ENCODE data around the gene ZNRF4.

ZNRF4 gene

GRCh38 chr19:5489551-5489950, 34.3 kb downstream of the ZNRF4 start:
- no peak for TF ChIP-seq CTCF (IDR thresholded peaks at IDR 0.05; ENCODE audit: low read depth, low read length, missing control alignments)
- H3K4me3 ChIP-seq (replicated peaks; ENCODE audit: low read depth, low read length), result no peak overlapping the region
- no peak for DNase-seq (ENCODE audit: extremely low read depth, low read depth)

GRCh38 chr19:5491565-5491964, 36.3 kb downstream of the ZNRF4 start:
- no peak overlapping the region for H3K4me3 ChIP-seq (replicated peaks; ENCODE audit: low read depth, low read length)
- no peak for TF ChIP-seq CTCF (IDR thresholded peaks at IDR 0.05; ENCODE audit: low read depth, low read length, missing control alignments)
- DNase-seq (ENCODE audit: extremely low read depth, low read depth), result no peak

- no peak for TF ChIP-seq CTCF (IDR thresholded peaks at IDR 0.05; ENCODE audit: low read depth, low read length, missing control alignments)
- no peak for DNase-seq (ENCODE audit: extremely low read depth, low read depth)
- H3K4me3 ChIP-seq (replicated peaks; ENCODE audit: low read depth, low read length), result no peak overlapping the region
Measured at GRCh38 chr19:5492281-5492634, 37.0 kb downstream of the ZNRF4 start.

- no peak for TF ChIP-seq CTCF (IDR thresholded peaks at IDR 0.05; ENCODE audit: low read depth, low read length, missing control alignments)
- no peak overlapping the region for H3K4me3 ChIP-seq (replicated peaks; ENCODE audit: low read depth, low read length)
- no peak for DNase-seq (ENCODE audit: extremely low read depth, low read depth)
Measured at GRCh38 chr19:5492635-5493409, 37.6 kb downstream of the ZNRF4 start.

GRCh38 chr19:5494773-5495172, 39.6 kb downstream of the ZNRF4 start:
- DNase-seq (ENCODE audit: extremely low read depth, low read depth), result no peak

GRCh38 chr19:5495792-5496191, 40.6 kb downstream of the ZNRF4 start:
- no peak for DNase-seq (ENCODE audit: extremely low read depth, low read depth)
- H3K4me3 ChIP-seq (replicated peaks; ENCODE audit: low read depth, low read length), result no peak overlapping the region
- no peak for TF ChIP-seq CTCF (IDR thresholded peaks at IDR 0.05; ENCODE audit: low read depth, low read length, missing control alignments)

More at GRCh38 chr19:5494773-5495172, 39.6 kb downstream of the ZNRF4 start:
- no peak for TF ChIP-seq CTCF (IDR thresholded peaks at IDR 0.05; ENCODE audit: low read depth, low read length, missing control alignments)
- H3K4me3 ChIP-seq (replicated peaks; ENCODE audit: low read depth, low read length), result no peak overlapping the region

- H3K4me3 ChIP-seq (replicated peaks; ENCODE audit: low read depth, low read length), result no peak overlapping the region
- no peak for TF ChIP-seq CTCF (IDR thresholded peaks at IDR 0.05; ENCODE audit: low read depth, low read length, missing control alignments)
- no peak for DNase-seq (ENCODE audit: extremely low read depth, low read depth)
Measured at GRCh38 chr19:5497297-5497696, 42.1 kb downstream of the ZNRF4 start.
